Adipocyte (in vitro differentiated cells): Measurements from ENCODE around the gene ERI3.

Source experiments
- DNase-seq: peaks from one replicate; pipeline ENCODE4 v3.0.0-alpha.2; 2015; ENCODE audit warnings: low read depth
- H3K27me3 ChIP-seq: replicated peaks from 2 replicates; pipeline ENCODE4 v1.7.0; 2013; ENCODE audit warnings: mild to moderate bottlenecking, low read length, moderate library complexity; ENCODE audit not compliant: control insufficient read depth, insufficient read depth
- H3K36me3 ChIP-seq: 2 replicates; pipeline ENCODE4 v1.7.0; 2013; ENCODE audit warnings: low read length, mild to moderate bottlenecking, moderate library complexity; ENCODE audit not compliant: control insufficient read depth, insufficient read depth, severe bottlenecking
- H3K4me1 ChIP-seq: 2 replicates; pipeline ENCODE4 v1.7.0; 2013; ENCODE audit warnings: mild to moderate bottlenecking, low read length, moderate library complexity; ENCODE audit not compliant: control insufficient read depth, insufficient read depth
- H3K4me3 ChIP-seq: 2 replicates; pipeline ENCODE4 v1.7.0; 2013; ENCODE audit warnings: mild to moderate bottlenecking, low read length, moderate library complexity
- H3K9ac ChIP-seq: 2 replicates; pipeline ENCODE4 v1.7.0; 2013; ENCODE audit warnings: mild to moderate bottlenecking, low read length, moderate library complexity
- H3K9me3 ChIP-seq: 2 replicates; pipeline ENCODE4 v1.7.0; 2013; ENCODE audit warnings: mild to moderate bottlenecking, low read length, moderate library complexity; ENCODE audit not compliant: control insufficient read depth

Gene ERI3

GRCh38 chr1:44265656-44266358, 89.2 kb downstream of the ERI3 start:
- Histone ChIP-seq H3K9ac (no peak overlapping the region), H3K36me3 (peaks cover 2% of the 10 kb centered on the region), H3K4me1 (peaks cover 3% of the 10 kb centered on the region), H3K9me3 (no peaks in the 10 kb centered on the region), H3K4me3 (no peak overlapping the region), H3K27me3 (no peaks in the 10 kb centered on the region)
- DNase-seq = no peak

- Histone ChIP-seq H3K4me3 (no peak overlapping the region), H3K4me1 (peaks cover 3% of the 10 kb centered on the region), H3K9ac (no peak overlapping the region), H3K9me3 (no peaks in the 10 kb centered on the region), H3K27me3 (no peaks in the 10 kb centered on the region), H3K36me3 (peaks cover 3% of the 10 kb centered on the region)
- DNase-seq = no peak
Measured at GRCh38 chr1:44264451-44264771, 90.6 kb downstream of the ERI3 start.

GRCh38 chr1:44263568-44264450, 91.2 kb downstream of the ERI3 start:
- H3K4me1 ChIP-seq = peaks cover 3% of the 10 kb centered on the region

GRCh38 chr1:44262816-44263567, 92.1 kb downstream of the ERI3 start:
- no peaks in the 10 kb centered on the region for H3K9me3 ChIP-seq
- H3K4me1 ChIP-seq = peaks cover 3% of the 10 kb centered on the region
- DNase-seq = no peak
- peaks cover 3% of the 10 kb centered on the region for H3K36me3 ChIP-seq
- H3K9ac ChIP-seq = no peak overlapping the region
- H3K27me3 ChIP-seq = no peaks in the 10 kb centered on the region
- H3K4me3 ChIP-seq = no peak overlapping the region

More at GRCh38 chr1:44263568-44264450, 91.2 kb downstream of the ERI3 start:
- no peaks in the 10 kb centered on the region for H3K27me3 ChIP-seq
- H3K4me3 ChIP-seq = no peak overlapping the region
- H3K9ac ChIP-seq = no peak overlapping the region
- peaks cover 3% of the 10 kb centered on the region for H3K36me3 ChIP-seq
- no peak for DNase-seq
- H3K9me3 ChIP-seq = no peaks in the 10 kb centered on the region

GRCh38 chr1:44262414-44262813, 92.6 kb downstream of the ERI3 start:
- Histone ChIP-seq H3K4me3 (no peak overlapping the region), H3K4me1 (peaks cover 3% of the 10 kb centered on the region), H3K27me3 (no peaks in the 10 kb centered on the region), H3K9me3 (no peaks in the 10 kb centered on the region), H3K36me3 (peaks cover 3% of the 10 kb centered on the region), H3K9ac (no peak overlapping the region)
- DNase-seq = no peak

- no peak overlapping the region for H3K4me3 ChIP-seq
- no peaks in the 10 kb centered on the region for H3K9me3 ChIP-seq
- peaks cover 3% of the 10 kb centered on the region for H3K36me3 ChIP-seq
- no peak overlapping the region for H3K9ac ChIP-seq
- H3K4me1 ChIP-seq = peaks cover 3% of the 10 kb centered on the region
- no peaks in the 10 kb centered on the region for H3K27me3 ChIP-seq
- no peak for DNase-seq
Measured at GRCh38 chr1:44261962-44262361, 93.1 kb downstream of the ERI3 start.

- H3K9ac ChIP-seq = no peak overlapping the region
- peaks cover 3% of the 10 kb centered on the region for H3K4me1 ChIP-seq
- peaks cover 10% of the 10 kb centered on the region for H3K36me3 ChIP-seq
- H3K27me3 ChIP-seq = no peaks in the 10 kb centered on the region
- no peaks in the 10 kb centered on the region for H3K9me3 ChIP-seq
- no peak for DNase-seq
- H3K4me3 ChIP-seq = no peak overlapping the region
Measured at GRCh38 chr1:44261171-44261817, 93.8 kb downstream of the ERI3 start.

GRCh38 chr1:44260792-44261170, 94.3 kb downstream of the ERI3 start:
- H3K27me3 ChIP-seq = no peaks in the 10 kb centered on the region
- no peaks in the 10 kb centered on the region for H3K4me1 ChIP-seq
- no peaks in the 10 kb centered on the region for H3K9me3 ChIP-seq
- DNase-seq = no peak
- H3K9ac ChIP-seq = no peak overlapping the region
- no peak overlapping the region for H3K4me3 ChIP-seq
- peaks cover 15% of the 10 kb centered on the region for H3K36me3 ChIP-seq

GRCh38 chr1:44259090-44259489, 96.0 kb downstream of the ERI3 start:
- Histone ChIP-seq H3K4me1 (no peaks in the 10 kb centered on the region), H3K36me3 (peaks cover 15% of the 10 kb centered on the region), H3K9ac (no peak overlapping the region), H3K9me3 (no peaks in the 10 kb centered on the region), H3K27me3 (no peaks in the 10 kb centered on the region), H3K4me3 (no peak overlapping the region)
- no peak for DNase-seq

GRCh38 chr1:44256762-44257554, 98.1 kb downstream of the ERI3 start:
- no peak overlapping the region for H3K9ac ChIP-seq
- H3K4me3 ChIP-seq = no peak overlapping the region
- no peaks in the 10 kb centered on the region for H3K4me1 ChIP-seq
- no peak for DNase-seq
- no peaks in the 10 kb centered on the region for H3K27me3 ChIP-seq
- H3K9me3 ChIP-seq = no peaks in the 10 kb centered on the region
- peaks cover 15% of the 10 kb centered on the region for H3K36me3 ChIP-seq
